Skeletal muscle tissue (tissue), 4 donors: Measurements from ENCODE around the gene LCN12. TPM values are rescaled to one million over a fixed set of nuclear protein-coding genes. Genes with fewer than 3 reads are reported as not detected.

Experiments
- H3K27ac ChIP-seq: one replicate; pipeline ENCODE4 v1.7.0; 2013; ENCODE audit warnings: mild to moderate bottlenecking, low read depth, low read length, inconsistent platforms
- H3K27me3 ChIP-seq, 3 donors: one replicate each; pipeline ENCODE4 v1.7.0; 2013; ENCODE audit warnings: low read length in 3 of 3; ENCODE audit not compliant: control insufficient read depth in 3 of 3, insufficient read depth in 3 of 3
- H3K36me3 ChIP-seq, 3 donors: one replicate each; pipeline ENCODE4 v1.7.0; 2013; ENCODE audit warnings: low read length in 3 of 3; ENCODE audit not compliant: control insufficient read depth in 3 of 3, insufficient read depth in 3 of 3
- H3K4me1 ChIP-seq, 3 donors: one replicate each; pipeline ENCODE4 v1.7.0; 2013; ENCODE audit warnings: low read length in 3 of 3, mild to moderate bottlenecking in 3 of 3; ENCODE audit not compliant: control insufficient read depth in 3 of 3, insufficient read depth in 3 of 3
- H3K4me3 ChIP-seq, 3 donors: one replicate each; pipeline ENCODE4 v1.7.0; 2013; ENCODE audit warnings: low read length in 3 of 3
- H3K9ac ChIP-seq, 3 donors: one replicate each; pipeline ENCODE4 v1.7.0; 2013; ENCODE audit warnings: low read length in 3 of 3, mild to moderate bottlenecking in 3 of 3, moderate library complexity in 2 of 3, low read depth in 1 of 3
- H3K9me3 ChIP-seq, 3 donors: one replicate each; pipeline ENCODE4 v1.7.0; 2013; ENCODE audit warnings: low read length in 3 of 3; ENCODE audit not compliant: control insufficient read depth in 3 of 3
- total RNA-seq: library from RNA; depleted of rRNA; stranded (reverse); fragments of >200 nt; gene quantifications from one replicate; pipeline ENCODE4 v1.2.3, GENCODE V29; 2014
- donor health status: Osteomylitis.

The LCN12 gene
- total RNA-seq, 1 donor from 2014 or later, result not detected

GRCh38 chr9:136916330-136917184 lies 35.5 kb upstream of the LCN12 start:
- Histone ChIP-seq H3K4me3 (no peak overlapping the region), H3K27ac (no peak overlapping the region), H3K9me3 (no peaks in the 10 kb centered on the region), H3K27me3 (no peaks in the 10 kb centered on the region), H3K36me3 (peaks cover 27 to 48% (median 39%) of the 10 kb centered on the region in 3 donors), H3K9ac (no peak overlapping the region), H3K4me1 (peaks cover 0 to under 1% (median under 1%) of the 10 kb centered on the region in 3 donors)

DNA sequence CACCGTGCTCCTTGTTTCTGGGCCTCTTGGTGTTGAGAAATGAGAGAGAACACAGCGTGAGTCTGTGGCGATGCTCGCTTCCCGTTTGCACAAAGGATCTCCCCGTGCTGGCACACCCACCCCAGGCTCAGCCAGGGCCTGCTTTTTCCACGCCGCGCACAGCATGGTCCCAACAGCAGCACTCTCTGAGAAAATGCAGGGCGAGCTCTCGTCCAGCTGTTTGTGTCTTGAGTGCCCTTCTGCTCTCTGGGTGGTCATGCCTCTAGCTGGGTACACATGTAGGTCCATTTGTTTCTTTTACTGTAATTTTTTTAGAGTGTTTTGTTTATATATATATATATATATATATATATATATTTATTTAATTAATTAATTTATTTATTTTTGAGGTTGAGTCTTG lies 34.2 kb upstream of the LCN12 start:
- H3K9ac ChIP-seq, result no peak overlapping the region
- no peak overlapping the region for H3K27ac ChIP-seq
- no peaks in the 10 kb centered on the region for H3K27me3 ChIP-seq
- peaks cover 27 to 49% (median 39%) of the 10 kb centered on the region in 3 donors for H3K36me3 ChIP-seq
- H3K4me3 ChIP-seq, result no peak overlapping the region
- peaks cover 0 to 10% (median 9%) of the 10 kb centered on the region in 3 donors for H3K4me1 ChIP-seq
- no peaks in the 10 kb centered on the region for H3K9me3 ChIP-seq

GRCh38 chr9:136920069-136920468 lies 32.0 kb upstream of the LCN12 start:
- Histone ChIP-seq H3K4me3 (no peak overlapping the region), H3K9me3 (no peaks in the 10 kb centered on the region), H3K9ac (no peak overlapping the region), H3K27me3 (no peaks in the 10 kb centered on the region), H3K27ac (no peak overlapping the region), H3K36me3 (peaks cover 32 to 49% (median 42%) of the 10 kb centered on the region in 3 donors), H3K4me1 (peaks cover 0 to 13% (median 10%) of the 10 kb centered on the region in 3 donors)

DNA sequence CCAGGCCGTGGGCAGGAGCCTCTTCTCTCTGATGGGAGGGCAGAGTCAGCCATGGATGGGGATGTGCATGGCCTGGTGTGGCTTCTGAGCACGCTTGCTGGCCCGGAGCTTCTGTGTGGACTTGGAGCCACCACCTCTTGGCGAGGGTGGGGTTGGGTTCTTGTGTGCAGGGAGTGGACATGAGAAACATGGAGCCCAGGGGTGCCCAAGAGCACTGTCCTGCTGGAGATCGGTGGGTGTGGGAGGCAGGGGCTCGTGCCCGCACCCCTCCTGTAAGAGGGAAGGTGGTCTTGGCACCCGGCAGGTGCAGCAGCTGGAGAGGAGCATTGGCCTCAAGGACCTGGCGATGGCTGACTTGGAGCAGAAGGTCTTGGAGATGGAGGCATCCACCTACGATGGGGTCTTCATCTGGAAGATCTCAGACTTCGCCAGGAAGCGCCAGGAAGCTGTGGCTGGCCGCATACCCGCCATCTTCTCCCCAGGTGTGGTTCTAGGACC lies 31.3 kb upstream of the LCN12 start:
- peaks cover 3 to 20% (median 16%) of the 10 kb centered on the region in 3 donors for H3K4me1 ChIP-seq
- H3K4me3 ChIP-seq, result no peak overlapping the region
- H3K9ac ChIP-seq, result no peak overlapping the region
- H3K36me3 ChIP-seq, result peaks cover 31 to 46% (median 36%) of the 10 kb centered on the region in 3 donors
- H3K27ac ChIP-seq, result no peak overlapping the region
- no peaks in the 10 kb centered on the region for H3K27me3 ChIP-seq
- no peaks in the 10 kb centered on the region for H3K9me3 ChIP-seq

- Histone ChIP-seq H3K27me3 (no peaks in the 10 kb centered on the region), H3K4me1 (peaks cover 3 to 25% (median 22%) of the 10 kb centered on the region in 3 donors), H3K9ac (no peak overlapping the region), H3K9me3 (no peaks in the 10 kb centered on the region), H3K36me3 (peaks cover 35 to 48% (median 38%) of the 10 kb centered on the region in 3 donors), H3K27ac (no peak overlapping the region), H3K4me3 (no peak overlapping the region)
Measured at GRCh38 chr9:136921307-136921706, 30.8 kb upstream of the LCN12 start.

DNA sequence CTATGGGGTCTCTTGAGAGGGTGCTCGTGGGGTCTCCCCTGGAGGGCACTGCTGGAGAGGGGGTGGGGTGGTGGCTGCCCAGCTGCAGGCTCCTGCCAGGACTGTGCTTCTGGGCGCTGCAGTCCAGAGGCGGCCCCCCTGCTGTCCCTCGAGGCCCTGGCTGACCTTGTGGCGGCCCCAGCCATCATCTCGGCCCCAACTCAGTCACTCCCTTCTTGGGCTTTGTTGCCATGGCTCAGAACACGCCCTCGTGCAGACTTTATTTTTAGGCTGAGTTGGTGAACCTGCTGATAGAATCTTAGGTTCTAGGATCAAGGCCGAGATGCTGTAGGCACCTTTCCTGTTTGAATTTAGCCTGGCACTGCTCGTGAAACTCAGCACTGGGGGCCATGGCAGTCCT lies 30.4 kb upstream of the LCN12 start:
- no peak overlapping the region for H3K4me3 ChIP-seq

GRCh38 chr9:136922540-136922939 lies 29.5 kb upstream of the LCN12 start:
- Histone ChIP-seq H3K9ac (peak overlapping the region in 1 of 3 donors; percentile 46), H3K9me3 (no peaks in the 10 kb centered on the region), H3K27ac (no peak overlapping the region), H3K36me3 (peaks cover 30 to 46% (median 33%) of the 10 kb centered on the region in 3 donors), H3K4me1 (peaks cover 4 to 33% (median 29%) of the 10 kb centered on the region in 3 donors), H3K27me3 (no peaks in the 10 kb centered on the region), H3K4me3 (no peak overlapping the region)

More for the DNA sequence above, 30.4 kb upstream of the LCN12 start:
- no peak overlapping the region for H3K27ac ChIP-seq
- peaks cover 3 to 27% (median 22%) of the 10 kb centered on the region in 3 donors for H3K4me1 ChIP-seq
- H3K36me3 ChIP-seq, result peaks cover 33 to 48% (median 37%) of the 10 kb centered on the region in 3 donors
- peak overlapping the region in 1 of 3 donors; percentile 19 for H3K9ac ChIP-seq
- H3K9me3 ChIP-seq, result no peaks in the 10 kb centered on the region
- no peaks in the 10 kb centered on the region for H3K27me3 ChIP-seq

- H3K9ac ChIP-seq, result no peak overlapping the region
- H3K27me3 ChIP-seq, result no peaks in the 10 kb centered on the region
- H3K4me3 ChIP-seq, result no peak overlapping the region
- no peaks in the 10 kb centered on the region for H3K9me3 ChIP-seq
- peaks cover 26 to 43% (median 30%) of the 10 kb centered on the region in 3 donors for H3K36me3 ChIP-seq
- peaks cover 15 to 46% (median 42%) of the 10 kb centered on the region in 3 donors for H3K4me1 ChIP-seq
- H3K27ac ChIP-seq, result no peak overlapping the region
Measured at GRCh38 chr9:136923881-136924280, 28.2 kb upstream of the LCN12 start.

DNA sequence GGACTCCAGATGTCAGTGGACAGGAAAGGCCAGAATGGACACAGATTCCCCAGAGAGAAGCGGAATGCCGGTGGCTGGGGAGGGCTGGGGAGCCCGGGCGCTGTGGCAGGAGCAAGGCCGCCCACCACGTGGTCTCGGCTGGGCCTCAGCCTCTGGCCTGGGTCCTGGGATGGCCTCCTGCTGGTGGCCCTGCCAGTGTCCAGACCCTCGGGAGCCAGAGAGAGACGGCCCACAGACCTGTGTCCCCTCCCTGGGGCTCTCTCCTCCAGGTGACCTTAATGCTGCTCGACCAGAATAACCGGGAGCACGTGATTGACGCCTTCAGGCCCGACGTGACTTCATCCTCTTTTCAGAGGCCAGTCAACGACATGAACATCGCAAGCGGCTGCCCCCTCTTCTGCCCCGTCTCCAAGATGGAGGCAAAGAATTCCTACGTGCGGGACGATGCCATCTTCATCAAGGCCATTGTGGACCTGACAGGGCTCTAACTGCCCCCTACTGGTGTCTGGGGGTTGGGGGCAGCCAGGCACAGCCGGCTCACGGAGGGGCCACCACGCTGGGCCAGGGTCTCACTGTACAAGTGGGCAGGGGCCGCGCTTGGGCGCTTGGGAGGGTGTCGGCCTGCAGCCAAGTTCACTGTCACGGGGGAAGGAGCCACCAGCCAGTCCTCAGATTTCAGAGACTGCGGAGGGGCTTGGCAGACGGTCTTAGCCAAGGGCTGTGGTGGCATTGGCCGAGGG lies 26.5 kb upstream of the LCN12 start:
- H3K9ac ChIP-seq, result peak overlapping the region in 1 of 3 donors; percentile 40

More for the DNA sequence above, 26.5 kb upstream of the LCN12 start:
- Histone ChIP-seq H3K27ac (peak overlapping the region; percentile 19), H3K4me1 (peaks cover 27 to 62% (median 58%) of the 10 kb centered on the region in 3 donors), H3K4me3 (no peak overlapping the region), H3K36me3 (peaks cover 18 to 31% (median 21%) of the 10 kb centered on the region in 3 donors), H3K9me3 (no peaks in the 10 kb centered on the region), H3K27me3 (no peaks in the 10 kb centered on the region)
